GM21717 (cell line): Measurements from ENCODE around the gene NR1I3.
"Not testable (repeated sequence)": the region's sequence is repeated elsewhere in the genome, so short reads cannot be mapped to it uniquely, and the experiment has no call there.

Source experiments
- ATAC-seq: cut with Tn5 transposase; IDR thresholded peaks from one replicate; pipeline ENCODE4 v1.9.1; 2021; ENCODE audit warnings: mild to moderate bottlenecking, moderate library complexity; ENCODE audit not compliant: unreplicated experiment

NR1I3 gene

DNA sequence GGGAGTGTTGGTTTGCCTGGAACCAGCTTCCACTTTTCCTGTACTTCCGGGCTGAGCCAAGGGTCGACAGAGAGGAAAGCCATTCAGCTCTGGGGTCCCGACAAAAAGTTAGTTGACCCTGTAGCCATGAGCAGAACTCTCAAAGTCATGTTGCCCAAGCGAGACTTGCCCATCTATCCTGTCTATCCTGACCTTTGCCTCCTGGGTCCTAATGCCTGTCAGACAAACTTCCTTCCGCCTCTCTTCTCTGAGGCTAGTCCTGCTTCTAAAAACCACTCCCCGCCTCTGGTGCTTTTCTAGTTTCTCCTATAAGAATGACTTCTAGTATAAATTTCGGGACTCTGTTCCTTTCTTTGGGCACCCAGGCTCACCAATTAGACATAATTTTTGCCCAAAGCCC is 12.8 kb upstream of the NR1I3 start:
- ATAC-seq: no peak

DNA sequence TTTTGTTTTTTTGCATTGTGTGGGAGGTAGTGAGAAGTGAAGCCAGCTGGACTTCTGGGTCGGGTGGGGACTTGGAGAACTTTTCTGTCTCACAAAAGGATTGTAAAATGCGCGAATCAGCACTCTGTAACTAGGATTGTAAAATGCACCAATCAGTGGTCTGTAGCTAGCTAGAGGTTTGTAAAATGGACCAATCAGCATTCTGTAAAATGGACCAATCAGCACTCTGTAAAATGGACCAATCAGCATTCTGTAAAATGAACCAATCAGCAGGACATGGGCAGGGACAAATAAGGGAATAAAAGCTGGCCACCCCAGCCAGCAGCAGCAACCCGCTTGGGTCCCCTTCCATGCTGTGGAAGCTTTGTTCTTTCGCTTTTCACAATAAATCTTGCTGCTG is 12.1 kb upstream of the NR1I3 start:
- ATAC-seq: not testable (repeated sequence)

DNA sequence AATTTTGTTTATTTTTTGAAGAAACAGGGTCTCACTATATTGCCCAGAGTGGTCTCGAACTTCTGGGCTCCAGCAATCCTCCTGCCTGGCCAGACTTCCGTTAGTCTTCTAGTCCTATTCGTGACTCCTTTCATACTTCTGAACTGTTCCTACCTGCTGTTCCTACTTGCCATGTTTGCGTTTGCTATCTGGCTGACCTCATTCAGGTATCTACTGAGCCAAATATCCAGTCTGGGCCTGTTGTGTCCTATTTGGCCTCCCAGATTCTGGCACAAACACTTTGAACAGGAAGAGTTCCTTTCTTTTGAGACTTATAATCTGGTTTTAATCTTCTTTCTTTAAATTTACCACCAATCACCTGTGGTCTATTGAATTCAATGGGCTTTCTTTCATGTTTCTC is 6.9 kb upstream of the NR1I3 start:
- no peak for ATAC-seq

DNA sequence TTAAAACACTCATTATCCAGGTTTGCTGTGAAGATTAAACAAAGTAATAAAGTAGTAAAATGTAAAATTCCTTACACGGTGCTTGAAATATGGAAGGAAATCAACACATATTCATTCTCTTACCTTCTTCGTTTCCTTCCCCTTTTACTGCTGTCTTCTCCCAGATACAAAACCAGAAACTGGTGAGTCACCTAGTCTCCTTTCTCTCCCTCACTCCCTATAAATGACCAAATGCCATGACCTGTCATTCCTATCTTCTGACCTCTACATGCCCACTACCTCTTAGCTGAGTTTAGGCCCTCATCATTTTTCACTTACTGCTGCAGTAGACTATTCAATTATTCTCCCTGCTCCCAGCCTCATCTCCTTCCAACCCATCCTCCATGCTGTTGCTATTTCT is 4.3 kb upstream of the NR1I3 start:
- ATAC-seq: no peak

DNA sequence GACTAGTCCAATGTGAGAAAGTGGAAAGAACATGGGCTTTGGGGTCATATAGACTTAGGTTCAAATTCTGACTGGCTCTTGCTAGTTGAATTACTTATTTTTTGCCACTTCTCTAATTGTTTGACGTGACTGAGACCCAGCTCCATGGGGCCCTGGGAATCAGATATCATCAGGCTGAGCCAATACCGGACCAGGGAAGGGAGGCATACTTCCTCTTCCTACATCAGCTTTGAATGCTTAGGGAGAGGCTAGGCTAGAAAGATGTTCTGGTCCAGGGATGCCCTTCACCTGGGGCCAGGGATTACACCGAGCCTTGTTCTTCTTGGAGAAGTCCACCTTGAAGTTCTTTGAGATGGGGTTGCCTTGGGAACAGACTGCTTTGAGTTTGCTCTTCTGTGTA is 3.7 kb upstream of the NR1I3 start:
- ATAC-seq: no peak

DNA sequence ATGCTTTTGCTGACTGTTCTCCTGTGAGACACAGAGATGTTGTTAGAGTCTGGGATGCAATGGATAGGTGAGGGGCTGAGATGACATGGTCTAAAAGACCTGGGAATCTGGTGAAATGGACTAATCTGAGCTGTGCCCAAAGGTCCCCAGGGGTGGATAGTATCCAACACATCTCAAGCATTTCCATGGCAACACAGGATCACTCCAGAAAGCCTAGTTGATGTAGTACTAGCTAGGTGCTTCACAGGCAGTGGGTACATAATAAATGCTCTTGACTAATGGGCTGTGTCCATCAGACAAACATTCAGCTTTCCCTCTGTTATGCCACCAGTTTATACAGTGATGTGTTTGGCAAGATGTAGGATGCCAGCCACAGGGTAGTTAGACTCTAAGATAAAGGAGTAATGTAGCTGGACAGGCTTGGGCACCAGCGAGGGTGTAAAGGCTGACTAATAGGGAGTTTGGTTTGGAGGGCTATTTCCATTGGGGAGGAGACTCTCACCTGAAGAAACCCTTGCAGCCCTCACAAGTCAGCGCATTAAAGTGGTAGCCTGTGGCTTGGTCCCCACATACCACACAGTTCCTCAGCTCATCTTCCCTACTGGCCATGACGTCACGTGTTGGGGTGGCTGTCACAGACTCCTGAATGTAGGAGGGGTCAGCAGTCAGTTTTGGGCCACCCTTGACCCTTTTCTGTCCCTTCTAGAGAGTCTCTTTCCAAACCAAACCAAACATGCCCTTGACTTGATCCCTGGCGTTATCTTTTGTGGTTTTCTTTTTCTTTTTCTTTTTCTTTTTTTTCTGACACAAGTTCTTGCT is 1.8 kb downstream of the NR1I3 start:
- no peak for ATAC-seq

DNA sequence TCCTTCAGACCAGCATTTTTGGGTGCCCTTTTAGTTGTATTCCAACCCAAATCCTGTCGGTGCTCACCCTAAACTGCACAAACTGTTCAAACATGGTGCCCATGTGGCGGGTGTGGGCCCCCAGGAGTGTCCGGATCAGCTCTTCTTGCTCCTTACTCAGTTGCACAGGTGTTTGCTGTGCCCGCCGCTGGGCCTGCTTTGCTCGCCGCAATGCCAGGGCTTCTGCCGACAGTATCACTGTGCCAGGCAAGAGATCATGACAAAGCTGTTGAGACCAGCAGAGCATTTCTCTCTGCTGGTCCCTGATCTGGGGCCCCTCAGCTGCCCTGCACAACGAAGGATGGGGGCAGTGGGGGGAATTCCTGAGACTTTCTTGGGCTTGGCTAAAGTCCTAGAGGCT is 4.9 kb downstream of the NR1I3 start:
- no peak for ATAC-seq

DNA sequence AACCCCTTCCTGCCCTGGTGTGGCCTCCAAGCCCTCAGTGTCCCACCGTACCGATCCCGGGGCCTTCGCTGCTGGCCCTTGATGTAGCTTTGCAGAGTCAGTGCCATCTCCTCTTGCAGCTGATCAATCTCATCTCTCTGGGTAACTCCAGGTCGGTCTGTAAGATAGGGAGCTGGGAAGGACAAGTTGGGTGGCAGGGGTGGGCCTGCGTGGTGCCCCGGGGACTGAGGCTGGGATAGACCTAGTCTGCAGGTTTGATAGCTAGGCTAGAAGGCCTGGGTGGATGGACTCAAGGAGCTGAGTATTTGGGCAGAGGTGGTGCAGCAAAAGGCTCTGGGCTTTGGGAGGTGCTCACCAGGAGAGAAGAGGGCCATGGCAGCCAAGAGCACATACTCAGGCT is 7.2 kb downstream of the NR1I3 start:
- no peak for ATAC-seq

DNA sequence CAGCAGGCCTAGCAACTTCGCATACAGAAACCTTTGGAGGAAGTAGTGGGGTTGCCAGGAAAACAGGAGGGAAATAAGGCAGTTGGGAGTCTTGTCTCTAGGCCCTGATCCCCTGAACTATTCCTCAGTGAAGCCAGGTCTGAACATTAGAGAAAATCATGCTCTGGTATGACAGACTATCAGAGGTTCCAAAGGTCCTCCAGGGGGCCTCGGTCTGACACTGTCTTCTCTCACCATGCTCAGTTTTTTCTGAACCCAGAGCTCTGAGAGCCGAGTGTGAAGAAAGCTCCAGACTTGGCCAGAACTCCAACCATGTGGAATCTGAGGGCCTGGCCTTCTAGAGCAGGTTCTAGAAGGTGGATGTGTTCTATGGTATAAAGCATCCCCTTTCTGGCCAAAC is 8.1 kb downstream of the NR1I3 start:
- no peak for ATAC-seq

DNA sequence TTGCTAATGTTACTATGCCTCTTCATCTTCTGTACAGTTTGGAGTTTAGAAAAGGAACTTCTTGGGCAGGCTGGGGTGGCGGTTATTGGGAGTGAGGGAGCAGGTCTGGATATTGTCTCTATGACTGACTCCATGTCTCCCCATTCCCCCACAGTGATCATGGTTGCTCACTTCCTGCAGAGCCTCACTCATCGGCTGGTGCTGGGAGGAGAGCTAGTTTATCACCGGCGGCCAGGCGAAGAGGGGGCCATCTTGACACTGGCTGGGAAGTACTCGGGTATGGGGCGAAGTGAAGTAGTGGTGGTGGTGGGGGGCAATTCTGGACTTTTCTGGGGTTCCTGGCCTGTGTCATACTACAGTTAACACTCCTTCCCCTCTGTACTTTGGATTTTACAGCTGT is 10.0 kb downstream of the NR1I3 start:
- no peak for ATAC-seq

DNA sequence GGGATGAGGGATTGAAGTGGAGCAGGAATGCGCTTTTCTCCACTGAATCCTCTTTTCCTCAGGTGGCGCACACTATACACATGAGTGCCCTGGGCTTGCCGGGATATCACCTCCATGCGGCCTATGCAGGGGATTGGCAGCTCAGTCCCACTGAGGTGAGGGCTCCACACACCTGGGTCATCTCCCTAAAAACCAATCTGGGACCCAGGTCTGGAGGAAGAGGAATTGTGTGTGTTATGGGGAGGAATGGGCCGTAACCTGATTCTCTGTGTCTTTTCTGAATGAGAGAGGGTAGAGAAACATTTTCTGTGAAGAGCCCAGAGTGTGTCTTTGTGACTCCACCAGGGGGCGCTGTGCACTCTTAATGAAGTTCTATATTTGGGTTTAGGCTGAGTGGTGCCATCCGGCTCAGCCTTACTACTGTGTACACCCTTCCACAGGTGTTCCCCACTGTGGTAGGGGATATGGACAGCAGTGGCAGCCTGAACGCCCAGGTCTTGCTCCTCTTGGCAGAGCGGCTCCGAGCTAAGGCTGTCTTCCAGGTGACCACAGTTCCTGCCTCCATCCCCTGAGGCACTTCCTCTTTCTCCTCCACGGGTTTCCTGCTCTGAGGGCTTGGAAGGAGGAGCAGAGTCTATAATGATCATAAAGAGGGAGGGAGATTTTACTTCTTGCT is 10.7 kb downstream of the NR1I3 start:
- ATAC-seq: peak; percentile 36

DNA sequence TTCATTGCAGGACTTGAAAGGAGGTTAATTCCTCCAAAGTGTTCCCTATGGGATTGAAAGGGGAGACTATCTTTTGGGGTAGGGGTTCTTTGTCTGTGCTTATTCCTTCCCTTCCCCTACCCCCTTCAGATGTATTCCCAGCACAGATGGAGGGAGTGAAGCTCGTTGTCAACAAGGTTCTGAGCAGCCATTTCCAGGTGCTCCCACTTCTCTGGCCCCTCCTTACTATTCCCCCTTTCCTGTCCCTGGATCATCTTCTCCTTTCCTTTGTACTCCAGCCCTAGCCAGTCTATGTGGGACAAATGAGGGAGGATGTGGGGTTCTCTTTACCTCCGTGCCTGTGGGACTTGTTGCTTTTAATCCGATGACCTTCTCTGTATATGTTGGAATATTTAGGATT is 11.2 kb downstream of the NR1I3 start:
- ATAC-seq: no peak

DNA sequence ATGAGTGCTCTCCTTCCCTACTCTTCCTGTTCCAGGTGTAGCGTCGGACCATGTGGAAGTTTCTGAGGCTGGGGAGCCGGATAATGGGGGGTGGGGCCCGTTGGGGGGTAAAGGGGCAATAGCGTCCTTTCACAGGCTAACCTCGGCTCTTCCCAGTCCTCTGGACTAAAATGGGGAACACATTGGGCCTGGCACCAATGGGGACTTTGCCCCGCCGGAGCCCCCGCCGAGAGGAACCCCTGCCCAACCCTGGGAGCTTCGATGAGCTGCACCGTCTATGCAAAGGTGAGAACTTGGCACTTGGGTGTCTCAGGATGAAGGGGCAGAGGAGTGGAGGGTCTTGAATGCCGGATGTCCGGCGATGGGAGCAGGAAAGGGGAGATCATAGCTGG is 11.7 kb downstream of the NR1I3 start:
- no peak for ATAC-seq

DNA sequence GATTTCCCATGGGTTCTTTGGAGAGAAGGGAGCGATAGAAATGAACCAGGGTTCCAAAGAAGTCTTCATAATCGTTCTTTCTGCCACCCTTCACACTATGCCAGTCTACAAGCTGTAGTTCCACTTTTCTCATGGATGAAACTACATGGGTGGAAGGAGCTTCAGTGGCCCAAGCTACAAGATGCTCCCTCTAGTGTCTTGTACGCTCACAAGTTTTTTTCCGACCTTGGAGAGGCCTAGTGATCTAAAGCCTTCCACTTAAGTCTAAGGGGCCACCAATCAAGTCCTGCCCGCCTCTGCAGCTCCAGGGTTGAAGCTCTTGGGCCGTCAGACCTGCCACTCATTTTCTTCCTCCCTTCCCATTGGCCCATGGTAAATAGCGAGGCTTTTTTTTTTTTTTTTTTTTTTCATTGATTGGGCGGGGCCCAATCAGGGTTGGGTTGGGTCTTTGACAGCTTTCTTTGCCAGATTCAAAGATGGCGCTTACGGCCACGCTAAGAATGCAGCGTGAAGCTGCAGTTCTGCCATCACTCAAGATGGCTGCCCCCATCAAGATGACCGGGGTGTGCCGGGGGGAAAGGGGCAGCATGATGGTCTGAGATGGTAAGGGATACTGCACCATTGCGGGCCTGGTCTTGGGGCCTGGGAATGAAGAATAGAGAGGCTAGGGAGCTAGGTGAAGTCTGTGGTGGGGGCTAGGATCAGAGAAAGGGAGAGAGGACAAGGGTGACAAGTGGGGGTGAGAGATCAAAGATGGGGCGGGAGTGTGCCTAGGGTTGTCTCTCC is 12.3 kb downstream of the NR1I3 start, which contains the start of gene TOMM40L:
Gene TOMM40L (plus strand): TSS at position 527 of the 786 bp plus-strand sequence. CDS start 430 bp downstream, outside the sequence.
- peak; percentile 92 for ATAC-seq

DNA sequence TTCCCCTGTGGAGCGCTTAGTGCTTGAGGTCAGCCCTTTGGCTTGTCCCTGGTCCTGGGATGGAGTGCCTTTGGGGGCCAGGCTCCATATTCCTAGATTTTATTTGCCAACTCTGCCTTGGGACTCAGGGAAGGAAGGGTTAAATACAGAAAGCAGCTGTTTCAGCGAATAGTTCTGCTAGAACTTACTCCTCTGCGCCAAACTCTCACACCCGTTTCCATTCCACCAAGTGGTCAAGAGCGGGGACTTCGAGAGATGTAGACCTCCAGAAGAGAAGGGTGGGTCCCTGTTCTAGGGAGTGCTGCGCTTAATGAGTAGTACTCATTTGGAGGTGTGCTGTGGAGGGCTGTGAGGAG is 12.8 kb downstream of the NR1I3 start:
- no peak for ATAC-seq

DNA sequence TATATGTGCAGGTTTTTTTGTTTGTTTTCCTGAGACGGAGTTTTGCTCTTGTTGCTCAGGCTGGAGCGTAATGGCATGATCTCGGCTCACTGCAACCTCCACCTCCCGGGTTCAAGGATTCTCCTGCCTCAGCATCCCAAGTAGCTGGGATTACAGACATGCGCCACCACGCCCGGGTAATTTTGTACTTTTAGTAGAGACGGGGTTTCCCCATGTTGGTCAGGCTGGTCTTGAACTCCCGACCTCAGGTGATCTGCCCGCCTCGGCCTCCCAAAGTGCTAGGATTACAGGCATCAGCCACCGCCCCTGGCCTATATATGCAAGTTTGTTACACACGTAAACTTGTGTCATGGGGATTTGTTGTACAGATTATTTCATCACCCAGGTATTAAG is 13.3 kb downstream of the NR1I3 start:
- ATAC-seq: not testable (repeated sequence)

DNA sequence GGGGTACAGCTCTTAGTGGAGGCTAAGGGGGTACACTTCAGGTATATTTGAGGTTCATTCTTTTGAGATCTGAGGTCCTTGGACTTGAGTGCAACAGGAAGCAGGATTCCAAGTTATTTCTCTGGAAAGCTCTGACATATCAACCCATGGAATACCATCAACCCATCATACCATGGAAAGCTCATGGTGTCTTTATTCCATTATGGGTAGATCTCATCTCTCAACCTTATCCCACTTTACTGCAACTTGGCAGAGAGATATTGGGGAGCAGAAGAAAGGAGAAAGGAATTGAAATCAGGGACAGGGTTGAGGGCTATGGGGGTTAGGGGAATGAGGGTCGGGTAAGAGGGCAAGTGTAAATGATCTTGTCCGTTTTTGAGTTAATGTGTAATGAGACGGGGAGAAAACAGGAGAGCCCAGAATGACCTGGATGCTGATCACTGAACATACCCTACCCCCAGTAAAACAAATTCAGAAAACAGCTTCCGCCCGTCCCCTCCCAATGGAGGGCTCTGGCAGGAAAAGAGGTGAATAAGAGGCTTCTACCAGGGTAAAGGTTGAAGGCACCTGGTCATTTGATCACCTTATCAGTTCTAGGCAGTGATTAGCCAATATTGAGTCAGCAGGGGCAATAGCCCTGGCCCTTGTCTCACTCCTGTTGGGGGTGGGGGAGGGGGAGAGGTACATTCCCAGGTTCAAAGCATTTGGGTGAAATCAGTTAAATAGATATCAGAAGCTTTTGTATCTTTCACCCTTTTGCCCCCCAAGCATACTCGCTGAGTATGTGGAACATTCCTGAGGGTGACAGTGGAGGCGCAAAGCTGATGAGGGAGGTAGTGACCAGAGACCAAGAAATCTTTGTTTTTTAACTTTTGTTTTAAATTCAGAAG is 14.0 kb downstream of the NR1I3 start:
- ATAC-seq: no peak

DNA sequence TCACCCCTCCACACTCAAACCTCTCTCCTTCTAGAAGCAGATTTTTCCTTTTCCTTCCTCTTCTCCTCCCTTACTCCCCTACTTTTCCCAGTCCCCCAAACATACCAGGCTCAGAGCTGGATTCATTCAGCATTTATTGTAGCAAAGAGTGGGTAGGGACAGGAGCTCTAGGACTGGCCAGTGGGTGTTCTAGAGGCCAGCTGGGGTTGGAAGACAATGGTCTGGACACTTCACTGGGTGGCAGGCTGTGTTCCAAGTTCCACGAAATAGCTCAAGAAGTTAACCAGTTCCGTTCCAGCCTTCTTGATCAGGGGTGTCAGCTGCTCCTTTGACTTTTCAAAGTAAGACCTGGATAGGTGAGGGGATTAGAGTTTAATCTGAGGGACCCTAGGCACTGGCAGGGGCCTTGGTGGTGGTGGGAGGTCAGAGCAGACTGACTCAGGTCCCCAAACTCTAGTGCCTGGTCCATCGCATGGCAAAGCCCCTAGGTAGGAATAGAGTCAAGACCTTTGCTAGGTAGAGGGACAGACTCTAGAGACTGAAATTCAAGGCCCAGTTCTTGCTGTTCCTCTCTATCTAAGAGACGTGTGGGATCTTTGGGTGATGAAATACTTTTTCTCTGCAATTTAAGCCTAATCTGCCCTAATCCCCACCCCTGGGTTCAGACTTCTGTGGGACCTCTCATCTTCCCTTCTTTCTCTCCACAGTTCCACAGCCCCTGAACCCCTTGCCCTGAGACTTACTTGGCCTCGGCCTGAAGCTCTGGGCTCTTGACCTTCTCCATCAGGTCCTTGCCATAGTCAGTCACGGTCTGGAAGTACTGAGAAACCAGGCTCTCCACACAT is 15.6 kb downstream of the NR1I3 start:
- no peak for ATAC-seq

DNA sequence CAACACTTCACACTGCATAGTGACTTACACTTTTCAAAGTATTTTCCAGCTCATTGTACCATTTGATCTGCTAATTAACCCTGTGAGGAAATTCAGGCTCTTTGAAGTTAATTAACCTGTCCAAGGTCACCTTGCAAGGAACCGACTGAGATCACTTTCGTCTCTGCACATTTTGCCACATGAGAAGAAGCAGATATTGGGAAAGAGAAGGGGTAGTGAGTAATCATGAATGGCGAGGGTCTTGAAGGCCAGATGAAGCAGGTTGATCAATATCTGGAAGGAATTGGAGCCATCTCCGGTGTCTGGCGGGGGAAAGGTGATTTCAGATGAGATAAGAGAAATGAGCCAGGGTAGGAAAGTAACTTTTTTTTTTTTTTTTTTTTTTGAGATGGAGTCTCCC is 18.0 kb downstream of the NR1I3 start:
- ATAC-seq: no peak
